ENCODE results near the gene ABCA9. TPM values are rescaled to one million over a fixed set of nuclear protein-coding genes. Genes with fewer than 3 reads are reported as not detected.
"Not testable (repeated sequence)": the region's sequence is repeated elsewhere in the genome, so short reads cannot be mapped to it uniquely, and the experiment has no call there.

The ABCA9 gene
- total RNA-seq, 1 experiment from 2014 or later: not detected

DNA sequence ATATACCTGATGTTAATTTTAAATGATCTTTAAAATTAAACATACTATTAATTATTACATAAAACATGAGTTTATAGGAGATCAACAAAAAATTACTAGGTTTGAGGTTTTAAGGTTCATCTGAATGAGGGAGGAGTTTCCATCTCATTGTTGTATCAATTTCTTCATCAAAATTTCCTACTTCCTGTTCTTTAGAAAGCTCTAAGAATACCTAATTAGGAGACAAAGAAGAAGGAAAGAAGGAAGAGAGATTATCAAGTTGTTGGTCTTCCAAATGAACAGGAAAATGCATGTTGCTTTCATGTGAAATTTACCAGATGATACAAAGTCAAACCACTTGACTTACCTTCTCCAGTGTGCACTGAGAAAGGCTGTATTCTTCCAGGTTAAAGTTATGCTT, 18.1 kb upstream of the ABCA9 start:
- Mint-ChIP-seq H3K9me3 (ENCODE audit: low read depth, unreplicated experiment) (peaks cover 3% of the 10 kb centered on the region), H3K27me3 (ENCODE audit: unreplicated experiment) (no peaks in the 10 kb centered on the region), H3K4me3 (ENCODE audit: low read depth, unreplicated experiment) (no peak overlapping the region), H3K36me3 (ENCODE audit: insufficient read depth, unreplicated experiment) (no peaks in the 10 kb centered on the region), H3K4me1 (ENCODE audit: low read depth, unreplicated experiment) (no peaks in the 10 kb centered on the region), H3K27ac (ENCODE audit: unreplicated experiment) (no peak overlapping the region)
- no peak for TF ChIP-seq CTCF (IDR thresholded peaks at IDR 0.05; ENCODE audit: unreplicated experiment)
- CTCF ChIA-PET: no interaction called here
- BruUV-seq (replicated peaks): no TSS peak
- intact Hi-C loops (cut with micrococcal nuclease; ENCODE audit: unreplicated experiment): no loop called here
- no peak for DNase-seq

DNA sequence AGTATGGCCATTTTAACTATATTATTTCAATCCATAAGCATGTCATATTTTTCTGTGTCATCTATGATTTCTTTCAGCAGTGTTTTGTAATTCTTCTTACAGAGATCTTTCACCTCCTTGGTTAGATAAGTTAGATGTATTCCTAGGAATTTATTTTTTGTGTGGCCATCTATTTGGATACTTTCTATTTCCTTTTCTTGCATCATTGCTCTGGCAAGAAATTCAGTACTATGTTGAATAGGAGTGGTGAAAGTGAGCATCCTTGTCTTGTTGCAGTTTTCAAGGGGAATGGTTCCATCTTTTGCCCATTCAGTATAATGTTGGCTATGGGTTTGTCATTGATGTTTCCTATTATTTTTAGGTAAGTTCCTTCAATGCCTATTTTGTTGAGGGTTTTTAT, 15.1 kb upstream of the ABCA9 start:
- H3K4me1 Mint-ChIP-seq (ENCODE audit: low read depth, unreplicated experiment): no peaks in the 10 kb centered on the region

DNA sequence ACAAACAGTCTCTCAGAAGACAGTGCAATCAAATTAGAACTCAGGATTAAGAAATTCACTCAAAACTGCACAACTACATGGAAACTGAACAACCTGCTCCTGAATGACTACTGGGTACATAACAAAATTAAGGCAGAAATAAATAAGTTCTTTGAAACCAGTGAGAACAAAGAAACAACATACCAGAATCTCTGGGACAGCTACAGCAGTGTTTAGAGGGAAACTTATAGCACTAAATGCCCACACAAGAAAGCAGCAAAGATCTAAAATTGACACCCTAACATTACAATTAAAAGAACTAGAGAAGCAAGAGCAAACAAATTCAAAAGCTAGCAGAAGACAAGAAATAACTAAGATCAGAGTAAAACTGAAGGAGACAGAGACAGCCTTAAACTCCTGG, 12.7 kb upstream of the ABCA9 start:
- H3K27ac Mint-ChIP-seq (ENCODE audit: unreplicated experiment); H3K4me1 Mint-ChIP-seq (ENCODE audit: low read depth, unreplicated experiment); BruUV-seq (replicated peaks); H3K9me3 Mint-ChIP-seq (ENCODE audit: low read depth, unreplicated experiment); H3K27me3 Mint-ChIP-seq (ENCODE audit: unreplicated experiment); H3K36me3 Mint-ChIP-seq (ENCODE audit: insufficient read depth, unreplicated experiment); DNase-seq; CTCF ChIA-PET; intact Hi-C loops (cut with micrococcal nuclease; ENCODE audit: unreplicated experiment); H3K4me3 Mint-ChIP-seq (ENCODE audit: low read depth, unreplicated experiment): not testable (repeated sequence)

More for the DNA sequence above, 15.1 kb upstream of the ABCA9 start:
- intact Hi-C loops (cut with micrococcal nuclease; ENCODE audit: unreplicated experiment): no loop called here
- Mint-ChIP-seq H3K4me3 (ENCODE audit: low read depth, unreplicated experiment) (no peak overlapping the region), H3K36me3 (ENCODE audit: insufficient read depth, unreplicated experiment) (no peaks in the 10 kb centered on the region), H3K27me3 (ENCODE audit: unreplicated experiment) (no peaks in the 10 kb centered on the region), H3K27ac (ENCODE audit: unreplicated experiment) (no peak overlapping the region), H3K9me3 (ENCODE audit: low read depth, unreplicated experiment) (no peaks in the 10 kb centered on the region)
- no peak for TF ChIP-seq CTCF (IDR thresholded peaks at IDR 0.05; ENCODE audit: unreplicated experiment)
- no peak for DNase-seq
- CTCF ChIA-PET: no interaction called here
- BruUV-seq (replicated peaks): no TSS peak

GRCh38 chr17:69072803-69073256, 12.1 kb upstream of the ABCA9 start:
- H3K27ac Mint-ChIP-seq (ENCODE audit: unreplicated experiment); BruUV-seq (replicated peaks); H3K27me3 Mint-ChIP-seq (ENCODE audit: unreplicated experiment); DNase-seq; intact Hi-C loops (cut with micrococcal nuclease; ENCODE audit: unreplicated experiment); H3K4me3 Mint-ChIP-seq (ENCODE audit: low read depth, unreplicated experiment); H3K4me1 Mint-ChIP-seq (ENCODE audit: low read depth, unreplicated experiment); H3K9me3 Mint-ChIP-seq (ENCODE audit: low read depth, unreplicated experiment); H3K36me3 Mint-ChIP-seq (ENCODE audit: insufficient read depth, unreplicated experiment); CTCF ChIA-PET: not testable (repeated sequence)

GRCh38 chr17:69071233-69071586, 10.5 kb upstream of the ABCA9 start:
- CTCF ChIA-PET; H3K27me3 Mint-ChIP-seq (ENCODE audit: unreplicated experiment); H3K4me1 Mint-ChIP-seq (ENCODE audit: low read depth, unreplicated experiment); DNase-seq; H3K27ac Mint-ChIP-seq (ENCODE audit: unreplicated experiment); BruUV-seq (replicated peaks); H3K4me3 Mint-ChIP-seq (ENCODE audit: low read depth, unreplicated experiment); H3K36me3 Mint-ChIP-seq (ENCODE audit: insufficient read depth, unreplicated experiment); H3K9me3 Mint-ChIP-seq (ENCODE audit: low read depth, unreplicated experiment); intact Hi-C loops (cut with micrococcal nuclease; ENCODE audit: unreplicated experiment): not testable (repeated sequence)

GRCh38 chr17:69070378-69071232, 9.9 kb upstream of the ABCA9 start:
- BruUV-seq (replicated peaks); H3K4me1 Mint-ChIP-seq (ENCODE audit: low read depth, unreplicated experiment); H3K4me3 Mint-ChIP-seq (ENCODE audit: low read depth, unreplicated experiment); CTCF ChIA-PET; H3K9me3 Mint-ChIP-seq (ENCODE audit: low read depth, unreplicated experiment); H3K27me3 Mint-ChIP-seq (ENCODE audit: unreplicated experiment); intact Hi-C loops (cut with micrococcal nuclease; ENCODE audit: unreplicated experiment); DNase-seq; H3K36me3 Mint-ChIP-seq (ENCODE audit: insufficient read depth, unreplicated experiment); H3K27ac Mint-ChIP-seq (ENCODE audit: unreplicated experiment): not testable (repeated sequence)
